GM21515 (cell line): Measurements from ENCODE around the gene KCNN1.
"Not testable (repeated sequence)": the region's sequence is repeated elsewhere in the genome, so short reads cannot be mapped to it uniquely, and the experiment has no call there.

Source experiments
- ATAC-seq: cut with Tn5 transposase; IDR thresholded peaks from one replicate; pipeline ENCODE4 v1.9.1; 2021; ENCODE audit not compliant: unreplicated experiment

The KCNN1 gene

GRCh38 chr19:17999684-18000479, 33.0 kb downstream of the KCNN1 start:
- ATAC-seq: no peak

- ATAC-seq: no peak
These were observed 33.6 kb downstream of the KCNN1 start for GRCh38 chr19:18000480-18000914.

GRCh38 chr19:18000915-18001776, 34.2 kb downstream of the KCNN1 start:
- peak; percentile 53 for ATAC-seq

DNA sequence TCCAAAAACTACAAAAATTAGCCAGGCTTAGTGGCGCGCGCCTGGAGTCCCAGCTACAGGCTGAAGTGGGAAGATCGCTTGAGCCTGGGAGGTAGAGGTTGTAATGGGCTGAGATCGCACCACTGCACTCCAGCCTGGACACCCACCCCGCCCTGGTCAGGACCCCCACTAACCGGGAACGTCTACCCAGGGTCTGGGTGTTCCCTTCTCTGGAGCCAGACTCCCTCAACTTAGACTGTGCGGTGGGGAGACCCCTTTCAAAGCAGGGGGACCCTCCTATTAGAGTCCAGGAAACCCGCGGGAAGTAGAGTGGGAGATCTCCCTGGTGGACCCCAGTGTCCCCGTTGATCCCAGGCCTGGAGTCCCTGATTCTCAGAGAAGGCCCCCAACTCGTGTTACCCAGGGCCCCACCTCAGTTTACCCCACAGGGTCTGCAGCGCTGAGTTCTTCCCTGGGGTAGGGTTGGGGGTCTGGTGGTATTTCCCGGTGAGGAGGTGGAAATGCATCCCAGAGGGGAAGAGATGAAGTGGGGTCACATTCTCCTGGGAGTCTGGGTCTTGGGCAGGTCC, 35.0 kb downstream of the KCNN1 start:
- no peak for ATAC-seq

DNA sequence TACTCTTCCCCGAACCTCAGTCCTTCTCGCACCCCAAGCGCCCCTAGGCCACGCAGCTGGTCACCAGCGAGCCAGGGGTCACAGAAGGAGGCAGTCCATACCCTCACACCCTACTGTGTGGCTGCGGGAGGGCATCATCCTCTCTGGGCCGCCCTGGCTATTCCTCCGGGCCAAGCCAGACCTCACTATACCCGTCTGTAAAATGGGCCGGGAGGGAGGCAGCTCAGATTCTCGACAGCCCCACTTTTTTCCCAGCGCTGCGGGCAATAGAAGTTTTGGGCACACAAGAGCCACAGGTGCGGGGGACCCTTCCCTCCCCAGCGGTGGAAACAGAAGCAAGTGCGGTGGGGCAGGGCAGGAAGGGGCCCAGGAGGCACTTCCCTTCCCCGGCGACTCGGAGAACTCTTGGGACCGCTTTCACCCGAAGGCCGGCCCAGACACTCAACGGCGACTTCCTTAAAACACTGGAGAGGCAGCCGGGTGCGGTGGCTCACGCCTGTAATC, 35.5 kb downstream of the KCNN1 start:
- no peak for ATAC-seq

DNA sequence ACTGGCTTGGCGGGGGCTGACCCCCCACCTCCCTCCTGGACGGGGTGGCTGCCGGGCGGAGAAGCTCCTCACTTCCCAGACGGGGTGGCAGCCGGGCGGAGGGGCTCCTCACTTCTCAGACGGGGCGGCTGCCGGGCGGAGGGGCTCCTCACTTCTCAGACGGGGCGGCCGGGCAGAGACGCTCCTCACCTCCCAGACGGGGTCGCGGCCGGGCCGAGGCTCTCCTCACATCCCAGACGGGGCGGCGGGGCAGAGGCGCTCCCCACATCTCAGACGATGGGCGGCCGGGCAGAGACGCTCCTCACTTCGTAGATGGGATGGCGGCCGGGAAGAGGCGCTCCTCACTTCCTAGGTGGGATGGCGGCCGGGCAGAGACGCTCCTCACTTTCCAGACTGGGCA, 38.8 kb downstream of the KCNN1 start:
- not testable (repeated sequence) for ATAC-seq

- ATAC-seq: peak; percentile 46
These were observed 40.4 kb downstream of the KCNN1 start for GRCh38 chr19:18007044-18007916.

DNA sequence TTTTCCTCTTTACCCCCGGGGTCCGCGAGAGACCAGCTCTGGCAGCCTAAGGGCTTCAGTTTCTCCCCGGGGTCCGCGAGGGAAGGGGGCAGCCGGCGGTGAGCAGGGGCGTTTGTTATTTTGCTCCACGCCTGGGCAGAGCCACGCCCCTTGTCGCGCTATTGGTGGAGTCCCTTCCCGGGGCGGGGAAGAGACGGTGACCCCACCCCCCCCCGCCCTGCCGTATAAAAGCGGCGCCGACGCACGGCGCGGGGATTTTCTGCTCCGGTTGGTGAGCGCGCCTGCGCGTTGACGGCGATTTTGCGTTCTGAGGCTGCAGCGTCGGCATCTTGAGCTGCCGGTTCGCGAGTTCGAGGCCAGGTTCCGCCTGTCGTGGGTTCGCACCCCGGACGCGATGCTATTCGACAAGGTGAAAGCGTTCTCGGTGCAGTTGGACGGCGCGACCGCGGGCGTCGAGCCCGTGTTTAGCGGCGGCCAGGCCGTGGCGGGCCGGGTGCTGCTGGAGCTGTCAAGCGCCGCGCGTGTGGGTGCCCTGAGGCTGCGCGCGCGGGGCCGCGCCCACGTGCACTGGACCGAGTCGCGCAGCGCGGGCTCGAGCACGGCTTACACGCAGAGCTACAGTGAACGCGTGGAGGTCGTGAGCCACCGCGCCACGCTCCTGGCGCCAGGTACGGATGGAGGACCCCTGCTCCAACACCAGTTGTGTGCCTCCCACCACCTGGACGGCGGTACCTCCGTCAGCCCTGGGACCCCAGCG, 41.2 kb downstream of the KCNN1 start, which contains the start of gene ARRDC2:
TSS of gene ARRDC2 (plus strand) at position 254 of the 757 bp plus-strand sequence. CDS start at position 395, 141 bp downstream.
- ATAC-seq: peak; percentile 40

DNA sequence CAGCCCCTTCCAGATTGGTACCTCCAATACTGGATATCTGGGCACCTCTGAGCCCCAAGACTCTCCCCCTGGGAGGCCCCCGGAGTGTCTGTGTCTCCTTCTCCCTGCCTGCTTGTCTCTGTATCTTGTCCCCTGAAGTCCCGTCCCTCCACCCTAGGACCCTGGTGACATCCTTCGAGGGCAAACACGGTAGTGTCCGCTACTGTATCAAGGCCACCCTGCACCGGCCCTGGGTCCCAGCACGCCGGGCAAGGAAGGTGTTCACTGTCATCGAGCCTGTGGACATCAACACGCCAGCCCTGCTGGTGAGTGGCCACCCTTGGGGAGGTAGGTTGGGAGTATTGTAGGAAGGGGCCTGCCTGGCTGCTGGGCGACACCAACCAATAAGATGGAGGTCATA, 41.9 kb downstream of the KCNN1 start:
- no peak for ATAC-seq

GRCh38 chr19:18009412-18010066, 42.6 kb downstream of the KCNN1 start:
- no peak for ATAC-seq

DNA sequence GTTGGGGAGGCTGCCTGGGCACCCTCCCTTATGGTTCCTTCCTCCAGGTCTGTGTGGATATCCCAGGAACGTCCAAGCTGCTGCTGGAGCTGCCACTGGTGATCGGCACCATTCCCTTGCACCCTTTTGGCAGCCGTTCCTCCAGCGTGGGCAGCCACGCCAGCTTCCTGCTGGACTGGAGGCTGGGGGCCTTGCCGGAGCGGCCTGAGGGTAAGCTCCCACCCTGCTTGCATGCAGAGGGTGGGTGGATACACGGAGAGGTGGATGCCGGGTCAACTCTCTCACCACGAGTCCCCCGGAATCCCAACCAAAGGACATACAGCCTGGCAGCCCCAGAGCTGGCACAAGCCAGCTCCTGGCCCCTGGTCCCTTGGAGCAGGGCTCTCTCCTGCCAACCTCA, 43.2 kb downstream of the KCNN1 start:
- no peak for ATAC-seq

GRCh38 chr19:18013210-18014111, 46.6 kb downstream of the KCNN1 start:
- no peak for ATAC-seq

DNA sequence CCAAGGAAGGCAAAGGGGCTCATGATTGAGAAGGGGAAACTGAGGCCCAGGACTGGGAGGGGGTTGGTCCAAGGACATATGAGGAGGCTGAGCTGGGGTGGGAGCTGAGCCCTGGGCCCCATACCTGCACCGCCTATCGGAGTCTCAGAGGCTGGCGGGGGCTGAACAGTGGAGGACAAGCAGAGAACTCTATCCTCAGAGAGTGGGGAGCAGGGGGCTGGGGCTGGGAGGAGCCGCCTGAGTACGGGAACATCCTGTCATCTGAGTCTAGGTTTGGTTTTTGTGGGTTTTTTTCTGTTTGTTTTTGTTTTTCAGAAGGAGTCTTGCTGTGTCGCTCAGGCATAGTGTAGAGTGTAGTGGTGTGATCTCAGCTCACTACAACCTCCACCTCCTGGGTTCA, 47.3 kb downstream of the KCNN1 start:
- no peak for ATAC-seq

GRCh38 chr19:18016209-18016910, 49.5 kb downstream of the KCNN1 start:
- no peak for ATAC-seq

DNA sequence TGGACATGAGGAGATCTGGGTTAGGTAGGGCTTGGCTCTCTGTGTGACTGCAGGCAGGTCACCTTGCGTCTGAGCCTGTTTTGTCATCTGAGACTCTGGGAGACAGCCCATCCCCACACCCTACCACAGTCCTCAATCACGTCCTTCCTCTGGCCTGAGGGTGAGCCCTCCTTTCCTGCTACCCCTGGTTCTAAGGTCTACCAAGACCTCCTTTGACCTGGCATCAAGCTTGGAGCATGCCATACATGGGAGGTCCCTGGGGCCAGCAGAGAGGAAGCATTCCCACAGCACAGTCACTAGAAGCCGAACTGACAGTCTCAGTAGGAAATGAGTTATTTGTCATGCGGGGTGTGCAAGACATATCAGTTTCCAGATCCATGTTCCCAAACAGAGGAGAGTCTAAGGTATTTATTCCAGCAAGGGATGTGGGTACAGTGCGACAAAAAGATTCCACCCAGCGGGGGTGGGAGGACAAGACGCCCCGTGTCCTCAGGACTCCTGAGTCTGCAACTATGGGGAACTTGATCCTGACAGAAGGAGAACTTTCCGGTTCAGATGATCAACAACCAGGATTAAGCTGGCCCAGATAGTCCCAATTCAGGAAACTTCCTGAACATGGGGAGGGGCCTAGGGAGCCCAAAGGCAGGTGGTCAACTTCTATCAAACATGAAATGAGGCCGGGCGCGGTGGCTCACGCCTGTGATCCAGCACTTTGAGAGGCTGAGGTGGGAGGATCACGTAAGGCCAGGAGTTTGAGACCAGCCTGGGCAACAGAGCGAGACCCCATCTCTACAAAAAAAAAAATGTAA, 50.6 kb downstream of the KCNN1 start:
- no peak for ATAC-seq

GRCh38 chr19:18020212-18021085, 53.5 kb downstream of the KCNN1 start:
- ATAC-seq: no peak
